ENCODE data around the gene GNA12. TPM values are rescaled to one million over a fixed set of nuclear protein-coding genes. Genes with fewer than 3 reads are reported as not detected.

Gene GNA12
- polyA plus RNA-seq, 1 donor: 27.1 TPM

GRCh38 chr7:2802101-2802500, 42.0 kb downstream of the GNA12 start:
- no peak for DNase-seq

GRCh38 chr7:2800931-2801688, 43.0 kb downstream of the GNA12 start:
- peak; percentile 50 for DNase-seq

GRCh38 chr7:2800220-2800930, 43.7 kb downstream of the GNA12 start:
- no peak for DNase-seq

GRCh38 chr7:2799253-2799652, 44.9 kb downstream of the GNA12 start:
- DNase-seq: no peak

GRCh38 chr7:2798669-2799068, 45.4 kb downstream of the GNA12 start:
- DNase-seq: no peak

- peak; percentile 86 for DNase-seq
Observed at GRCh38 chr7:2796358-2797352, 47.5 kb downstream of the GNA12 start.

- no peak for DNase-seq
Observed at GRCh38 chr7:2795906-2796305, 48.2 kb downstream of the GNA12 start.

GRCh38 chr7:2794836-2795636, 49.1 kb downstream of the GNA12 start:
- DNase-seq: no peak

- no peak for DNase-seq
Observed at GRCh38 chr7:2792856-2793487, 51.1 kb downstream of the GNA12 start.

- no peak for DNase-seq
Observed at GRCh38 chr7:2792235-2792634, 51.9 kb downstream of the GNA12 start.

- DNase-seq: no peak
Observed at GRCh38 chr7:2791390-2791789, 52.7 kb downstream of the GNA12 start.

GRCh38 chr7:2787251-2787951, 56.7 kb downstream of the GNA12 start:
- no peak for DNase-seq

GRCh38 chr7:2786607-2787116, 57.4 kb downstream of the GNA12 start:
- DNase-seq: no peak

- DNase-seq: no peak
Observed at GRCh38 chr7:2785071-2785500, 59.0 kb downstream of the GNA12 start.

GRCh38 chr7:2782565-2782964, 61.5 kb downstream of the GNA12 start:
- no peak for DNase-seq

- DNase-seq: no peak
Observed at GRCh38 chr7:2782121-2782520, 62.0 kb downstream of the GNA12 start.

- DNase-seq: no peak
Observed at GRCh38 chr7:2781636-2782035, 62.5 kb downstream of the GNA12 start.

- DNase-seq: no peak
Observed at GRCh38 chr7:2779051-2779450, 65.1 kb downstream of the GNA12 start.

GRCh38 chr7:2777898-2778535, 66.1 kb downstream of the GNA12 start:
- DNase-seq: no peak

- DNase-seq: no peak
Observed at GRCh38 chr7:2776401-2776800, 67.7 kb downstream of the GNA12 start.

Data from hindlimb muscle (tissue), 1 donor.